H1 (cell line): Measurements from ENCODE around the gene HIVEP2. TPM values are rescaled to one million over a fixed set of nuclear protein-coding genes. Genes with fewer than 3 reads are reported as not detected.

ENCODE experiments used
- CTCF ChIA-PET: fragments of 300-600 bp; sonication (Branson Sonifier 250); formaldehyde crosslinking; loops from one replicate; lab custom pipeline; 2021; ENCODE audit not compliant: partially characterized antibody; lab: Charles Lee
- POLR2A ChIA-PET: fragments of 300-600 bp; sonication (Branson Sonifier 250); formaldehyde crosslinking; loops from one replicate; lab custom pipeline; 2021; ENCODE audit warnings: inconsistent platforms; ENCODE audit not compliant: partially characterized antibody; lab: Charles Lee
- DNase-seq, 2 experiments: peaks; one replicate each; pipeline versions ENCODE4 v3.0.0 to v3.0.0-alpha.2; 2010 to 2022; ENCODE audit warnings: low spot score in 2 of 2, low read depth in 1 of 2, mixed read lengths in 1 of 2
- FAIRE-seq: peaks from 2 replicates; lab custom pipeline; 2011; peaks lifted over from hg19 to GRCh38; lab: Jason Lieb, UNC
- H2AFZ ChIP-seq: 2 replicates; pipeline ENCODE4 v1.8.1; 2012; ENCODE audit warnings: low read length, inconsistent platforms
- H2AK5ac ChIP-seq: 2 replicates; pipeline ENCODE4 v1.6.1; 2013; ENCODE audit warnings: low read depth, low read length
- H2BK120ac ChIP-seq: replicated peaks from 2 replicates; pipeline ENCODE3; 2013; ENCODE audit warnings: low read depth, low read length, inconsistent platforms
- H2BK12ac ChIP-seq: 2 replicates; pipeline ENCODE4 v1.6.1; 2013; ENCODE audit warnings: low read depth, low read length
- H2BK15ac ChIP-seq: 2 replicates; pipeline ENCODE4 v1.6.1; 2013; ENCODE audit warnings: low read length
- H2BK20ac ChIP-seq: 2 replicates; pipeline ENCODE4 v1.6.1; 2013; ENCODE audit warnings: low read length
- H2BK5ac ChIP-seq: 2 replicates; pipeline ENCODE4 v1.6.1; 2013; ENCODE audit warnings: low read depth, low read length
- H3K14ac ChIP-seq: 2 replicates; pipeline ENCODE4 v1.6.1; 2013; ENCODE audit warnings: inconsistent platforms; ENCODE audit not compliant: insufficient read length
- H3K18ac ChIP-seq: 2 replicates; pipeline ENCODE4 v1.6.1; 2013; ENCODE audit warnings: low read length; ENCODE audit errors: extremely low read depth
- H3K23ac ChIP-seq: 2 replicates; pipeline ENCODE4 v1.6.1; 2013; ENCODE audit warnings: inconsistent platforms; ENCODE audit not compliant: insufficient read length
- H3K23me2 ChIP-seq: 2 replicates; pipeline ENCODE4 v1.6.1; 2013; ENCODE audit warnings: low read depth, low read length
- H3K27ac ChIP-seq: 2 replicates; pipeline ENCODE4 v1.6.1; 2011; ENCODE audit warnings: low read depth, low read length, inconsistent platforms
- H3K27me3 ChIP-seq, 4 experiments: replicated peaks in 1 of 4; 1 replicate in 1 of 4; 2 replicates in 3 of 4; pipeline versions ENCODE4 v1.6.1 to v1.8.1; 2011 to 2013; ENCODE audit warnings: low read length in 3 of 4, mild to moderate bottlenecking in 3 of 4, inconsistent platforms in 2 of 4, mixed read lengths in 2 of 4, moderate library complexity in 1 of 4; ENCODE audit not compliant: control insufficient read depth in 3 of 4, insufficient read depth in 3 of 4; ENCODE audit errors: extremely low read depth in 1 of 4
- H3K36me3 ChIP-seq, 4 experiments: 2 replicates each; pipeline versions ENCODE4 v1.6.1 to v1.8.1; 2011 to 2013; ENCODE audit warnings: mild to moderate bottlenecking in 4 of 4, low read length in 3 of 4, moderate library complexity in 2 of 4, control low read depth in 1 of 4, inconsistent platforms in 1 of 4; ENCODE audit not compliant: insufficient read depth in 4 of 4, control insufficient read depth in 2 of 4
- H3K4ac ChIP-seq: replicated peaks from 2 replicates; pipeline ENCODE3; 2013; ENCODE audit warnings: low read length, low read depth, mixed read lengths, inconsistent platforms; ENCODE audit not compliant: insufficient read length
- H3K4me1 ChIP-seq, 4 experiments: replicated peaks in 1 of 4; 1 replicate in 1 of 4; 2 replicates in 3 of 4; pipeline versions ENCODE4 v1.6.1 to v1.8.1; 2011 to 2013; ENCODE audit warnings: low read length in 3 of 4, inconsistent platforms in 2 of 4, mixed read lengths in 1 of 4; ENCODE audit not compliant: insufficient read depth in 4 of 4, control insufficient read depth in 3 of 4
- H3K4me2 ChIP-seq, 2 experiments: 2 replicates each; pipeline versions ENCODE4 v1.6.1 to v1.8.1; 2011 to 2013; ENCODE audit warnings: low read depth in 2 of 2, low read length in 2 of 2, control low read depth in 1 of 2, inconsistent platforms in 1 of 2, mild to moderate bottlenecking in 1 of 2; ENCODE audit not compliant: insufficient read depth in 1 of 2
- H3K4me3 ChIP-seq, 4 experiments: fragments of 200-600, 300-600 bp in 1 of 4; sonication (generic), shearing (Covaris generic), sonication (Bioruptor Twin) in 1 of 4; 2 replicates each; pipeline versions ENCODE4 v1.5.1 to v1.8.1; 2011 to 2016; ENCODE audit warnings: low read length in 4 of 4, low read depth in 3 of 4, control low read depth in 2 of 4, inconsistent platforms in 2 of 4, mild to moderate bottlenecking in 2 of 4, mixed read lengths in 1 of 4, moderate library complexity in 1 of 4; ENCODE audit not compliant: insufficient read depth in 2 of 4; ENCODE audit errors: extremely low read depth in 1 of 4
- H3K56ac ChIP-seq: replicated peaks from 2 replicates; pipeline ENCODE3; 2013; ENCODE audit warnings: low read depth, mild to moderate bottlenecking, mixed read lengths, low read length, inconsistent platforms; ENCODE audit not compliant: insufficient read length
- H3K79me1 ChIP-seq: 2 replicates; pipeline ENCODE4 v1.6.1; 2013; ENCODE audit warnings: low read depth, low read length, control low read depth
- H3K79me2 ChIP-seq, 2 experiments: 2 replicates each; pipeline versions ENCODE4 v1.6.1 to v1.8.1; 2012 to 2013; ENCODE audit warnings: low read length in 2 of 2, mild to moderate bottlenecking in 2 of 2, inconsistent platforms in 1 of 2; ENCODE audit not compliant: insufficient read depth in 2 of 2, control insufficient read depth in 1 of 2
- H3K9ac ChIP-seq, 4 experiments: replicated peaks in 1 of 4; 1 replicate in 1 of 4; 2 replicates in 3 of 4; pipeline versions ENCODE4 v1.6.1 to v1.8.1; 2011 to 2013; ENCODE audit warnings: low read depth in 3 of 4, low read length in 3 of 4, control low read depth in 2 of 4, mild to moderate bottlenecking in 2 of 4, moderate library complexity in 2 of 4, inconsistent platforms in 1 of 4; ENCODE audit errors: extremely low read depth in 1 of 4
- H3K9me3 ChIP-seq, 2 experiments: 2 replicates each; pipeline versions ENCODE4 v1.6.1 to v1.8.1; 2012 to 2013; ENCODE audit warnings: mild to moderate bottlenecking in 2 of 2, moderate library complexity in 2 of 2, control low read depth in 1 of 2, inconsistent platforms in 1 of 2, low read depth in 1 of 2, low read length in 1 of 2, mixed read lengths in 1 of 2; ENCODE audit not compliant: insufficient read depth in 2 of 2
- H4K20me1 ChIP-seq, 2 experiments: replicated peaks in 1 of 2; 2 replicates each; pipeline versions ENCODE3 to v1.8.1; 2011 to 2013; ENCODE audit warnings: inconsistent platforms in 2 of 2, low read length in 2 of 2, mild to moderate bottlenecking in 1 of 2; ENCODE audit not compliant: insufficient read depth in 2 of 2, control insufficient read depth in 1 of 2
- H4K5ac ChIP-seq: 2 replicates; pipeline ENCODE4 v1.6.1; 2013; ENCODE audit warnings: low read length, low read depth, mixed read lengths, inconsistent platforms; ENCODE audit not compliant: insufficient read length
- H4K8ac ChIP-seq: 2 replicates; pipeline ENCODE4 v1.8.0; 2013; ENCODE audit warnings: mild to moderate bottlenecking, moderate library complexity, low read length, inconsistent platforms; ENCODE audit not compliant: insufficient read depth; ENCODE audit errors: extremely low read depth
- H4K91ac ChIP-seq: replicated peaks from 2 replicates; pipeline ENCODE3; 2013; ENCODE audit warnings: low read length, mixed read lengths, inconsistent platforms; ENCODE audit not compliant: insufficient read length
- EGR1 ChIP-seq: IDR thresholded peaks from 2 replicates; pipeline ENCODE4 v1.6.1; 2011; ENCODE audit warnings: low read depth, low read length, borderline replicate concordance
- POLR2A ChIP-seq, 2 experiments: IDR thresholded peaks; 1 replicate in 1 of 2; 2 replicates in 1 of 2; pipeline ENCODE4 v1.6.1; 2011; ENCODE audit warnings: low read depth in 2 of 2, low read length in 2 of 2, mild to moderate bottlenecking in 2 of 2; ENCODE audit errors: control extremely low read depth in 1 of 2
- TEAD4 ChIP-seq: IDR thresholded peaks from 2 replicates; pipeline ENCODE4 v1.6.1; 2012; ENCODE audit warnings: low read depth, low read length, inconsistent platforms, mixed read lengths
- WGBS, 2 experiments: shearing (Covaris generic) in 1 of 2; methylation state at CpG; one replicate each; pipeline versions ENCODE4 v1.1.6 to v1.1.7; 2013 to 2015; ENCODE audit warnings: low lambda C conversion rate in 2 of 2, mixed read lengths in 2 of 2, inconsistent platforms in 1 of 2, low coverage in 1 of 2, missing lambda C conversion rate in 1 of 2; ENCODE audit not compliant: insufficient replicate concordance in 2 of 2, insufficient coverage in 1 of 2, insufficient read length in 1 of 2; ENCODE audit errors: extremely low coverage in 1 of 2, missing lambda C conversion rate in 1 of 2; 5-methylcytosine and 5-hydroxymethylcytosine counted together
- polyA plus RNA-seq, 7 experiments: library from polyadenylated mRNA; depleted of rRNA in 3 of 7; stranded (reverse) in 5 of 7; unstranded in 2 of 7; fragments of >200 nt in 5 of 7; fragments of 200-250 nt in 2 of 7; gene quantifications; 1 replicate in 5 of 7; 2 replicates in 1 of 7; 4 replicates in 1 of 7; pipeline versions ENCODE4 v1.2.1 to v1.2.3, GENCODE V29; 2011 to 2013; ENCODE audit warnings: missing spikeins in 2 of 7, mixed read lengths in 2 of 7
- total RNA-seq: library from RNA; stranded (reverse); fragmentation: NEBNext Ultra II Directional; extraction: Animal tissue kit (Norgen Biotek cat#: 25700); gene quantifications from 2 replicates; pipeline ENCODE4 v1.2.1, GENCODE V29; 2021

The HIVEP2 gene
- total and polyA plus RNA-seq, 2 of the 8 experiments (the other 6 are each of a cell fraction or from before 2014, with no cell fraction given) = 2.2 to 6.1 TPM

- H4K20me1 ChIP-seq = peaks cover 0 to 4% of the 10 kb centered on the region in 2 experiments
- ChIA-PET POLR2A (interaction anchor here (0.6 to 1.4 kb wide), 5 partner anchors 28 to 336 kb away, joined by 3 to 4 read pairs (median 3); no protein-coding TSS in a partner anchor), CTCF (no interaction called here)
- peak overlapping the region in 3 of 4 experiments; percentile 56 to 74 (median 65); a peak in 6 of 7 replicates for H3K9ac ChIP-seq
- H3K27ac ChIP-seq = no peak overlapping the region
- peaks cover 0 to 4% (median 1%) of the 10 kb centered on the region in 4 experiments; a peak in 2 of 7 replicates for H3K27me3 ChIP-seq
- H2BK120ac ChIP-seq = no peak overlapping the region
- H3K36me3 ChIP-seq = no peaks in the 10 kb centered on the region
- H3K79me2 ChIP-seq = peaks cover 0 to 12% of the 10 kb centered on the region in 2 experiments; a peak in 2 of 4 replicates
- H3K18ac ChIP-seq = no peak overlapping the region
- H2BK5ac ChIP-seq = 0 out of 2 replicates have a peak overlapping the region, but pooled peaks have one; percentile 32
- no peak for DNase-seq
- no peak overlapping the region for H3K23ac ChIP-seq
- no peak overlapping the region for H4K5ac ChIP-seq
- no peak overlapping the region for H3K14ac ChIP-seq
- H2BK15ac ChIP-seq = no peak overlapping the region
- no peaks in the 10 kb centered on the region for H3K79me1 ChIP-seq
- H3K9me3 ChIP-seq = no peaks in the 10 kb centered on the region
- no peak overlapping the region for H3K4ac ChIP-seq
- no peak overlapping the region for H2AK5ac ChIP-seq
- FAIRE-seq = no peak
- no peak overlapping the region for H4K91ac ChIP-seq
- H3K4me1 ChIP-seq = no peaks in the 10 kb centered on the region; a peak in 4 of 7 replicates
- peak overlapping the region; percentile 88 to 92 for H3K4me2 ChIP-seq
- peak overlapping the region; percentile 74 for H2AFZ ChIP-seq
- no peak overlapping the region for H3K56ac ChIP-seq
- no peak overlapping the region for H2BK20ac ChIP-seq
- H3K23me2 ChIP-seq = peaks cover 17% of the 10 kb centered on the region
- peak overlapping the region; percentile 74 to 98 (median 94) for H3K4me3 ChIP-seq
- 8% methylated on average over 12 of the region's 12 CpGs; no CpG with 5 or more reads in 1 of the 2 experiments for WGBS, 2 experiments
- peak overlapping the region; percentile 62; the same call in 1 of the 2 replicates for H2BK12ac ChIP-seq
- no peak overlapping the region; the same call in 1 of the 2 replicates for H4K8ac ChIP-seq
- TF ChIP-seq EGR1 = no peak
- TF ChIP-seq TEAD4 = peak; percentile 60
- TF ChIP-seq POLR2A (IDR thresholded peaks at IDR 0.05; ENCODE audit: control extremely low read depth in 1 of 2, low read depth in 2 of 2, low read length in 2 of 2) = peak in 1 of 2 experiments; percentile 37; a peak in 1 of 3 replicates
These were observed 2.9 kb upstream of the HIVEP2 start for GRCh38 chr6:142947714-142948480.
